GM21619 (cell line): ENCODE results near the gene SULT1C3.
"Not testable (repeated sequence)": the region's sequence is repeated elsewhere in the genome, so short reads cannot be mapped to it uniquely, and the experiment has no call there.

ENCODE experiments used
- ATAC-seq: cut with Tn5 transposase; IDR thresholded peaks from one replicate; pipeline ENCODE4 v1.9.1; 2021; ENCODE audit not compliant: unreplicated experiment

The SULT1C3 gene

DNA sequence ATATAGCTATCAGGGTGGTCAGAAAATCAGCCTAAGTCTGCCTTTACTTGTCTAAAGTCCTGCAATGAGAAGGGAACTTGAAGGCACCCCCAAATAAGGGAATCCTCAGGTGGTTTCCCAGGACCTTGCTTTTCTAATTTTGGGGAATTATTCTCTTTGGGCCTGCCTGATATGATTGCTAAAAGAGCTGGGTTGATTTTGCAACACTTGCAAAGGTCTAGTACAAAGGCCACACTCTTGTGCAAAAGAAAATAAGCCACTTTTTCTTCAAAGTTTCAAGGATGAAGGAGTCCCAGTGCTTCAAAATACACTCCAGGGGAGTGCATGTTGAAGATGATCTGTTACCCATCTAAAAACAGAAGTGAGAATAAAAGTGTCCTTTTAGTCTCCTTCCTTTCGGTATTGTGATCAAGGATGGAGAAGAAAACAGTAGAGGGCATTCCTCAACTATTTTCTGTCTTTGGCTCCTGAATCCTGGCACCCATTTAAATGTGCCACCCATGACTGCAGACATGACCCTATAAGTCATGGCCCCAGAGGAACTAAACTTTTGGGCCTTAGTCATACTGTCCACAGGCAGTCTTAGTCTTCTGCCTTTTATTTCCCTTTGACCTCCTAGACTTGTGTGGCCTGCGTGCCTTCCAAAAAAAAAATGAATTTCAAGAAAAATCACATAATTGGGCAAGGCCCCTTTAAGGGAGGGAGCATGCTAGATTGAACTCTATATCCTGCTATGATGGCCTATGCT, 5.1 kb downstream of the SULT1C3 start:
- ATAC-seq = no peak

DNA sequence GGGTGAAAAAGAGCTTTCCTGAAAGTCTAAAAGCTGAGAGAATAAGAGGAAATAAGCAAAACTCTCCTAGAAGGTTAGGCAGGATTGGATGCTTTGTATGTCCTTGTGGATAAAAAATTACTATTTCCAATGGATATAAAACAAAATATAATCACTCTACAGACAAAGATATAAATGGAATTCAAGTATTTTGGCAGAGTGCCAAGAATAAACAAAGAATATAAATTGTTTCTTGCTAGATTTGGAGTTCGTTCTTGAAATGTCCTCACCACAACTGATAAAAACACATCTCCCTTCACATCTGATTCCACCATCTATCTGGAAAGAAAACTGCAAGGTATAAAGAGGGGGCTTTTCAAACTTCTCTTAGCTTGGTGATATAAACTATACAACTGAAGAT, 13.3 kb downstream of the SULT1C3 start:
- no peak for ATAC-seq

DNA sequence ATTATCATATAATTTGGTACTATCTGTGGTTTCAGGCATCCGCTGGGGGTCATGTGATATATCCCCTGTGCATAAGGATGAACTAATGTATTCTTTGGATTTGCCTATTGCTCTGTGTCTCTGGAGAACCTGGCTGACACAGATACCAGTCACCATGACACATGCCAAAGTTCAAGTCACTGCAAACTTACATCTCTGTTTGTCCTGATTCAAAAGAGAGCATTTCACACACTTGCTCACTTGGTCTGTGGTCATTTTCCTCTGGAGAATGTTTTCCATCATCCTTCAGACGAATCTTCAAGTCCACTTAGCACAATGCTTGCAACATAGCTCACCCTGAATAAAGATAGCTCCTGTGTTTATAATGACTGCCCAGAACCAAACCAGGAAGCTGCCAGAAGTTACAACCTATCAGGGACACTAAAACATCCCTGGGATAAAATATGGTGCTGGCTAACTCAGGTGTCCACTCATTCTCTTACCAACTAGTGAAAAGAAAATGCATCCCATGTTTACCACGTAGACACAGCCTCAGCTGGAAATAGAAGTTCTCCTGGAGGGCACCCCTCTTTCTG, 18.1 kb downstream of the SULT1C3 start:
- no peak for ATAC-seq

DNA sequence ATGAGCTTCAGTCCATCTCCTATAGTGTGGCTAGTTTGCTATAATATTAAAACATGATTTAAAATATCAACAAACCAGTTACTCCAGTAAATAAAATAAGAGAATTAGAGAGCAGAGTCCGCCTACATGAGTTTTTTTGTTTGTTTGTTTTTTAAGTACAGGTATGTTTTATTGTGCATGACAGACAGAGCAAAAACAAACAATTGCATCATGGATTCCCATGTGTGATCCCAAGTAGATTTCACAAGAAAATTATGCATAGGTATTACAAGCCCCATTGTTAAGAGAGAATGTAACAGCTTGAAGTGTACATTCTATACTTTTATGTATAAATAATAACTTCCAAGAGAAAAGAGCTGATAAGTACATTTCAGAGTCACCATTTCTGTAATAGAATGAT, 21.0 kb downstream of the SULT1C3 start:
- no peak for ATAC-seq

DNA sequence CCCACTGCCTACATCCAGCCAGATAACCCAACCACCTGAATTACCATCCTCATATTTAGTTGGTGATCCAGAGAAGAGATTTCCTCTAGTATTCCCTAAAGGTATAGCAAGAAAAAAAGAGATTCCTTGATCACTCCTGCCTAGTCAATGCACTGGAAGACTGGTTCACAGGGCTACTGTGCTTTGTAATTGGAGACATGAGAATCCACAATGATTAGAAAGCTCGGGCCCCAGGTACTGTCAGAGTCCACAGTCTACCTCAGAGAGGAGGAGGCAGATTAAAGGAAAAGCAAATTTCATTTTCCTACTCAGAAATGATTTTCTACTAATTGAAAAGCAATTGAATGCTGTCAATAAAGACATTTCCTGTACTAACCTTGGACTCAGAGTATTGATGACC, 22.3 kb downstream of the SULT1C3 start:
- ATAC-seq = no peak

DNA sequence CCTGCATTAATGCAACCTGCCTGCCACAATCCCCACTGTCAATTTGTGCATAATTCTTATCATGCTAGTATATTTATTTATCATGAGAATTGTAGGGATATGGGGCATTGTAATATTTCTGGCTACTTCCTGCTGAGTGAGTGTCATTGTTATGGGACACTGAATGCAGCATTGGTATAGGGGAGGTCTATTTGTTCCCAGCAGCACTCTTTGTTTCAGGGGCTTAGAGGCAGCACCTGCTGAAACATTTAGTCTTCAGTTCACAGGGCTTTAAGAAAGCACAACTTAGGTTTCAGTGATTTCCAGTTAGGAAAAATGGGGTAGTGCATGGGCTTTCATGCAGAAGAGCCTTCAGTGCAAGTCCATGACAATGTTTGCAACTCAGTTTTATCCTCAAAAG, 23.6 kb downstream of the SULT1C3 start:
- ATAC-seq = no peak

DNA sequence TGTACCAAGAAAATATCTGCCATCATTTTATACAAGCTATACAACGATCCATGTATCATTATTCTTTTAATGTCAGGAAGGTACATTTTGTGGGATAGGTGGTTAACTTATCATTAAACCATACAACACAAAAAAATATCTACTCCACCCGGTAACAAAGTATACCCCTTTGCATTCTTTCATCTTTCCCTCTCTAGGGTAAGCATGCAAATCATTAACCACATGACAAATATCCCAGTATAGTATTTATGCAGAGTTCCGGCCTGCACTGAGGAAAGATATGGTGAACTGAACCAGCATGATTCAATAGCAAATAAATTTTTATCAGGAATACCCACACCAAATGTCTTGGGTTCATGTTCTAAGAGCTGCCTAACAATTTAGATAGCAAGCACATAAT, 26.4 kb downstream of the SULT1C3 start:
- ATAC-seq = no peak

DNA sequence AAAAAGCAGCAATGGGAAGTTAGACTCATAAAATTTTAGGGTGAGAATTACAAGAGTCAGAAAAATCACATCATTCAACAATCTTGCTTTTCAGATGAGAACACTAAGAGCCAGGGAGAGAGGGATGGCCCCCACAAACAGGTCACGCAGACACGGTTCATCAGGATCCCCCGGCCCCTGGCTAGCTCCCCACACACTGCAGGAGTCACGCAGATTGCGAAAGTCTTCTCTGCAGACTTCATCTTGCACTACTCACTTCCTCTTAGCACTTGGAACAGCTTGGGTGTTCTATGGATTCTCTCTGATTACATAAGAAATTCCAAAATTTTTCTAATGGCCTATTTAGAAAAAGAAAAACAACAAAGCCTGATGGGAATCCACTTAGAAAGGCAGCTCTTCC, 27.3 kb downstream of the SULT1C3 start:
- ATAC-seq = no peak

DNA sequence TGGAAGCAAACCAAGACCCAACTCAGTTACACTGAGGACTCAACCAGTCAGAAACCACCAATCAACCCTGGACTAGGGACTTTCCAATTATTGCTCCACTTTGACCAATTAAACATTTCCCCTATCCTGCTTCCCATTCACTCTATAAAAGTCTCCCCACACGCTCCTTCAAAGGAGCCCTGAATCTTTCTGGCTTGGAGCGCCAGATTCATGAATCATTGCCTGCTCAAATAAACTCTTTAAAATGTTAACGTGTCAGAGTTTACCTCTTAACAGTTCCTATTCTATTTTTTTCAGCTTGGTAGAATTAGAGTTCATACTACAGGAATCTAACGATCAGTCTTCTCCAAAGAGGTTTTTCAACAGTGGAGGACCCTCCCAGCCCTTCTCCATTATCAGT, 28.2 kb downstream of the SULT1C3 start:
- no peak for ATAC-seq

DNA sequence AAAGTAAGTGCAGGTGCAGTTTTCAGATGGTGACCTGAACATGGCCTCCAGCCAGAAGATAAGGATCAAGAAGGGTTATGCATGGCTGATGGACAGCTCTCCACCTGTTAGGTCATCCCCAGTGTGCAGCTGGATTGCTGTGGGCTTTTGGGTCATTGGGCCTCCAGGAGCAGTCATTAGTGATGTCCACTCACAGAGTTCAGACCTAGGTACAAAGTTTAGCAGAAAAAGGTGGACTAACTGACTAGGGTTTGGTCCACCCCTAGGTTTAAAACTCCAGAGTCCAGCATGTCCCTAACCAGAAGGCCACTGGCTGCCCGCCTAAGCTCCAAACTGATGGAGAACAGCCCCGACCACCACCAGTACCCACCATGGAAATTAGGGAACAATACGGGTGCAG, 30.6 kb downstream of the SULT1C3 start:
- ATAC-seq = no peak

DNA sequence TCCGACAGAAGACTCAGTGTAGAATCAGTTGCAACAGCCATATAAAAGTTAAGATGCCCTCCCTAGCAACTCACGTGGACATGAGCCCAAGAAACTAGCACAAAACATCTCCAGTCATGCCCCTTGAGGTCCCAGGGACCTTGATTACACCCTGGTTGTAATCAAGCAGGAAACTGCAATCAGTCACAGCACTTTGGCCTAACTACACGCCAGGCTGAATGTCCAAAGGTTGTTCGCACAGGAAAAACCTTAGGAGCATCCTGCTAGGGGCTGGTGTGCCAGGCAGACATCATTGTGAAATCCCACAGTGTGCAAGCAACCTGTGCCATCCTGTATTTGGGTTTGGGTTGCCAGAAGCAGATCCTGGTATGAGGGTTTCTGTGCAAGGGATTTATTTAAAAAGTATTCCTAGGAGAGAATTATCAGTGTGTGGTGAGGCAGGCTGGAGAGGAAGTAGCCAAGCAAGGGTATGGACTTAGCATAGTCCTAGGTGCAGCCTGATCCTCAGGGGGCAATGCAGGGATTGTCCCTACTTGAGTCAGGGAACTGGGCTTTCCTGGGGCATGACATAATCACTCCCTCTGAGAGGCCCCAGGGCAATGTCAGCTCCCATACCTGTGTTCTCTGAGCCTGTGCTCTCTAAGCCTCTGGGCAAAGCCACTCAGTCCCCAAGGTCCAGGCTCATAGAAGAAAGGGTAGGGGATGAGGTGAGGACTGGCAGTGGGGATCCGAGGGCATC, 31.2 kb downstream of the SULT1C3 start:
- no peak for ATAC-seq

DNA sequence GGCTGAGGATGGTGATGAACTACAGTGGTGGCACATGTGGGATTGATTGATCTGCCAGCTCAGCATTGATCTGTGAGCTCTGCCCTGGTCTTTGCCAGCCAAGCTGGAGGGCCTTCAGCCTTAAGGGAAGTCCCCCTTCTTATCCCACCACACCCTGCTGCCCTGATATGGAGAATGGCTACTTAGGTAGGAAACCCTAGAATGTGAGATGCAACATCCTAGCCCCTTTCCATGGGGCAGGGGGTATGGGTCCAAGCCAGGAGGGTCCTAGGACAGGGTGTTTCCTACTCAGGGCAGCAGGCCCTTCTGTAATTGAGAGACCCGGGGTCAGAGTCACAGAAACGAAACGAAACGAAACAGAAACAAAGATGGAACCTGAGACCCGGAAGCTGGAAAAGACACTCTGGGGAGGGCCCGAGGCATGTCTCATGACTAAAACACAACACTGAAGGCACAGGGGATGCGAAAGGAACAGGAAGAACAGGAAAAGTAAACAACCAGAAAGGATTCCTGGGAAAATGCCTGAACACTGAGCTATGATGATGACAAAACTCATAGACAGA, 32.0 kb downstream of the SULT1C3 start:
- ATAC-seq = no peak

DNA sequence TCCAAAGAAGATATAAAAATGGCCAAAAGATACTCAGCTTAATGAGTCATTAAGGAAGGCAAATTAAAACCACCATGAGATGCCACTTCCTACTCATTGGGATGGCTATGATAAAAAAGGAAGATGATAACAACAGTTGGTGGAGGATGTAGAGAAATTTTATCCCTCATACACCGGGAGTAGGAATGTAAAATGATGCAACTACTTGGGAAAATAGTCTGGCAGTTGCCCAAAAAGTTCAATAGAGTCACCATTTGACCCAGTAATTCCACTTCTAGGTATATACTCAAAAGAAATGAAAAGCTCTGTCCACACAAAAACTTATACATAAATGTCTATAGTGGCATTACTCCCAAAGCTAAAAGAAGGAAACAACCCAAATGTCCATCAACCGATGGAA, 38.9 kb downstream of the SULT1C3 start:
- no peak for ATAC-seq

DNA sequence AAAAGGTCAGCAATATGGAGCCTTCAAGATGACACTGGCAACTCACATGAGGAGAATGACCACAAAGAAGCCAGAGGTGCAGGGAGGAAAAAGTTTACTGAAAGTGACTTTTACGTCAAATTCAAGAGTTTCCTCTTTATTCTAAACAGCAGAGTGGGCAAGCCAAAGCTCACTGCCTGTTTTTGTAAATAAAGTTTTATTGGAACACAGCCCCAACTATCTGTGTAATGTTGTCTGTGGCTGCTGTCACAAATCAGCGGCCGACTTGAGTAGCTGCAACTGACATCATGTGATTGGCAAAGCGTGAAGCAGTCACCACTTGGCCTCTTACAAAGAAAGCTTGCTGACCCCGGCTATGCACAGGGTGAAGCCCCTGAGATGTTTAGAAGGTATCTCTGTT, 39.7 kb downstream of the SULT1C3 start:
- no peak for ATAC-seq

DNA sequence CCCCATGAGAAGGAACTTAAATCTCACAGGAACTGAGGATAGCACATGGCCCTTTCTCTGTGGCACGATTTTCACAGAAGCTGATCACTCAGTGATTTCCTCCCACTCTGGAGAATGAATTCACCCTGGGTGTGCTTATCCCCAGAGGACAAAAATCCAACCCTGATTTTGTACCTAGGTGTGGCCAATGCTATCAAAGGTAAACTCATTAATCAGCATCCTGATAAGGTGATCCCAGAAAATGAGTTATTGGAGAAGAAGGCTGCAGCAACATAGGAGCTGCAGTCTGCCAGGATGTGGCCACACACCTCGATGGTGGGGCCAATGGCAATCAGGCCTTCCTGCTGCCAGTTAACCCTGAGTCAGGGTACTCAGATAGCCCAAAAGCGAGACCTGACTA, 40.7 kb downstream of the SULT1C3 start:
- no peak for ATAC-seq

DNA sequence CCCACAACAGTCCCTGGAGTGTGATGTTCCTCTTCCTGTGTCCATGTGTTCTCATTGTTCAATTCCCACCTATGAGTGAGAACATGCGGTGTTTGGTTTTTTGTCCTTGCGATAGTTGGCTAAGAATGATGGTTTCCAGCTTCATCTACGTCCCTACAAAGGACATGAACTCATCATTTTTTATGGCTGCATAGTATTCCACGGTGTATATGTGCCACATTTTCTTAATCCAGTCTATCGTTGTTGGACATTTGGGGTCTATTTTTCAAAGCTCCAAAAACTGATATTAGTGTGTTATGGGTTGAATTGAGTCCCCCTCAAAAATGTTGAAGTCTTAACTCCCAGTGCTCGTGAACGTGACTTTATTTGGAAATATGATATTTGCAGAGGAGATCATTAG, 44.8 kb downstream of the SULT1C3 start:
- ATAC-seq = not testable (repeated sequence)

DNA sequence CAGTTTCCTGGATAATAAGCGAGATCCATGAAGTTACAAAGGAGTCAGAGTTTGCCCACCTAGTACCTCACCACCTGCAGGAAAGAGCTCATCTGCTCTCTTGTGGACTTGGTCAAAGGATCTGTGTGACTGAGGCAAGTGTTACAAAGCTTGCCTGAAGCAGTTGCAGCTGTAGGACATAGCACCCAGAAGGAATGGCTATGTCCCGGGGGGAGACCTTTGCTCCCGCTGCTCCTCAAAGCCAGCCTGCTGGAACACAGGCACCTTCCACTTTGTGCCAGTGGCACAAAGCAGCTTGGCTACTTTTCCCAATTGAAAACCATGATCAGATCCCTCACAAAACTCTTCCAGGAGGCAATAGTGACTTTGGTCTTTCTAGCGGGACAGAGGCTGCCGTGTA, 45.8 kb downstream of the SULT1C3 start:
- no peak for ATAC-seq

DNA sequence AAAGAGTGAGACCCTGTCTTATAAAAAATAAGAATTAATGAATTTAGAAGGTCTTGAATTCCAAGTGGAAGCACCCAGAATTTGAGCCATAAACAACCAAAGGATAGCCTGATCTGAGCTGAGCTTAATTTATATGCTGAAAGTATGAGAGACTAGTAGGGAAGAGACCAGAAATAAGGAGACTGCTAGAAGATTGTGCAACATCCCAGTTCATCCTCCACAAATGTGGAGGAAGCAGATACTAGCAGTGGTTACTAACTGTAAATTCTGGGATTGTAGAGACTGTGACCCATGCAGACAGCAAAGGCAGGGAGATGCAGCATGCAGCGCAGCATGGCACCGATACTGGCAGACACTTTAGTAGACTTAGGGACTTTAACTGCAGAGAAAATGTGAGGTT, 47.4 kb downstream of the SULT1C3 start:
- no peak for ATAC-seq

DNA sequence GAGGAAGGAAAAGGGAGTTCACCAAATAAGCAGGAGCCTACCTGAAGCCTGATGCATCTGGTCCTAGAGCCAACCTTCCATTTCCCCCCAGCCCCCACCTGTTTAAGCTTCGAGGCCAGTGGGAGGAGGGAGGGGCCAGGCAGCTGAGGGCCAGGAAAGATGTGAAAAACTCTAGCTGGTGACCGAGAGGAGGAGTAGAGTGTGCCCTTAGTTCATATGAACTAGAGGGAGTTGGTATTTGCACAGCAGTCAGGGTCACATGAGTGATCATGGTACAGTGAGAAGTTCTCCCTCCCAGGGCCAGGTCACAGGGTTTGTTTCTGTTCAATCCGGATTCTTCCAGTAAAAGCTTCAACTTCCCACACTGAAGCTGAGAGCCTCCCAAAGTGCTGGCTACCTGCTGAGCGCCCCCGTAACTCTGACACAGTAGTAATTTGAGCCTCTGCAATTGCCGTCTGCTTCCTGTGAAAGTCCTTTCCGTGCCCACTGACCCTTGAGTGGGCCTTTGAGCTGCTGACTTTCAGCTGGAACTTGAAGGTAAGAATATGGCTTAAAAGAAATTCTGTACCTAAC, 48.9 kb downstream of the SULT1C3 start, which contains the start of gene SULT1C2:
SULT1C2 (plus strand) TSS at position 362 of the 573 bp plus-strand sequence. CDS start 4,773 bp downstream, outside the sequence.
- ATAC-seq = no peak

DNA sequence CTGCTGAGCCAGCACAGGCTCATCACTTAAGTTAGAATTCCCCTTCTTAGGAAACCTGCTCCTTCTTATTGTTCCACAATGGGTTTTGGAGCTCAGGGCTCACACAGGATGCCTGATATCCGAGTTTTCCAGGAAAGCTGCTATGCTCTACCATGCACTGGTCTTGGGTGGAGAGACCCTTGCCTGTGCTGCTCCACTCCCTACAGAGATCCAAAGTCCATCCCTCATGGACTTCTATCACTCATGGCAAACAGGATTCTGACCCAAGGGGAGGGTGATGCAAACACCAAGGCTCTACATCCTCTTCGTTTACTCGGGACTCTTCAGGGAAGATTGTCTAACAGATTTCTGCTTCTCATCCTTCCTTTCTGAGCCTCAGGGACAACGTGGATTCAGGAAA, 54.1 kb downstream of the SULT1C3 start:
- ATAC-seq = no peak

DNA sequence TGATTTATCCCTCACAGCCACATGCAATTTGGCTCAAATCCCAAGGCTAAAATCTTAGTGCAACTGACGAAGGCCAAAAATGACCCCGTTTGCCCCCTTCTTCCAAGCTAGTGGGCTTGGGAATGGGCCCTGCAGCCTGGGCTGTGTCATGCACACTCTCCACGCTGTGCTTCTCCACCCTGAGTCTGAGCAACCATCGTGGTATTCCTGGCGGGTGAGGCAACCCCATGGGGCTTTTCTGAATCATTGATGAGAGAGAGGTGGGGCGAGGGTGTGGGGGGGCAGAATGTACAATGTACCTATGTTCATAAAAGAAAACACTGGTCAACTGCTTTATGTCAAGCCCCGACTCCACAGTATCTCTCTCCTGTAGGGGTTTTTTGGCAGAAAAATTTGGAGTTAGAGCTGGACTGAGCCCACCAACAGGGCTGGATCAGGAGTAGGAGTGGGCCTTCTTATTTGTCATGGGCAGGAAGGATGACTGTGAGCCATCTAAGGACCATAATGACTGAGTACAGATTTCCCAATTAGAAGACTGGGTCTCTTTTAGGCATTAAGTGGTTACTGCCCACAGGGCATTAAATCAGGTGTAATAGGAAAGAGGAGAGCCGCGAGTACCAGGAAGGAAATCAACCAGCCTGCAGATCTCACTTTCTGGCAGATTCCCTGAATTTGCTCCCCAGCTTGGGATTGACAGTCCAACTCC, 57.8 kb downstream of the SULT1C3 start:
- no peak for ATAC-seq
